HepG2 (cell line): ENCODE results near the gene MORC3. TPM values are rescaled to one million over a fixed set of nuclear protein-coding genes. Genes with fewer than 3 reads are reported as not detected.
A peak's percentile ranks its signal among the peaks of the same experiment; 100 is the strongest.

Experiments
- ARID4A ChIP-seq: sonication (generic); formaldehyde crosslinking; IDR thresholded peaks from 2 replicates; pipeline ENCODE4 v1.5.0; 2020; ENCODE audit warnings: mild to moderate bottlenecking, missing genetic modification reagents, borderline replicate concordance
- ATM ChIP-seq: fragments of 450-650 bp; IDR thresholded peaks from 2 replicates; pipeline ENCODE4 v1.7.1; 2017; ENCODE audit warnings: mild to moderate bottlenecking, borderline replicate concordance
- CREM ChIP-seq, 2 experiments: sonication (generic) in 1 of 2; formaldehyde crosslinking in 1 of 2; IDR thresholded peaks; 2 replicates each; pipeline versions ENCODE4 v1.4.0 to v1.6.1; 2016 to 2020; ENCODE audit warnings: antibody characterized with exemption in 1 of 2, mild to moderate bottlenecking in 1 of 2, missing genetic modification reagents in 1 of 2
- DRAP1 ChIP-seq: IDR thresholded peaks from 2 replicates; pipeline ENCODE4 v1.6.1; 2016; ENCODE audit warnings: missing genetic modification reagents, missing compliant biosample characterization
- GATAD1 ChIP-seq: IDR thresholded peaks from 2 replicates; pipeline ENCODE4 v1.6.1; 2016; ENCODE audit warnings: missing genetic modification reagents, missing compliant biosample characterization
- HCFC1 ChIP-seq: fragments of 150-350 bp; IDR thresholded peaks from 2 replicates; pipeline ENCODE4 v1.6.1; 2014; ENCODE audit warnings: low read depth, low read length
- HMG20A ChIP-seq: IDR thresholded peaks from 2 replicates; pipeline ENCODE4 v1.6.1; 2016; ENCODE audit warnings: borderline replicate concordance
- HOXA9 ChIP-seq: sonication (generic); formaldehyde crosslinking; IDR thresholded peaks from 2 replicates; pipeline ENCODE4 v1.8.1; 2022; ENCODE audit warnings: missing genetic modification reagents, mild to moderate bottlenecking, moderate library complexity, borderline replicate concordance
- MAX ChIP-seq: IDR thresholded peaks from 2 replicates; pipeline ENCODE4 v1.6.1; 2012; ENCODE audit warnings: inconsistent platforms
- PPARG ChIP-seq: conservative IDR thresholded peaks from 2 replicates; pipeline ENCODE4 v1.6.1; 2016; ENCODE audit warnings: missing biosample characterization, missing genetic modification reagents
- RAD51 ChIP-seq: fragments of 450-650 bp; IDR thresholded peaks from 2 replicates; pipeline ENCODE4 v1.6.1; 2016; ENCODE audit warnings: borderline replicate concordance
- TAF15 ChIP-seq: fragments of 200-400 bp; formaldehyde crosslinking; IDR thresholded peaks from one replicate; pipeline ENCODE4 v1.6.1; 2018; ENCODE audit warnings: mild to moderate bottlenecking, low read depth, low read length; ENCODE audit not compliant: poor library complexity, severe bottlenecking
- TGIF2 ChIP-seq: IDR thresholded peaks from 2 replicates; pipeline ENCODE4 v1.6.1; 2016; ENCODE audit warnings: control low read depth, missing compliant biosample characterization
- ZBTB38 ChIP-seq: sonication (generic); formaldehyde crosslinking; IDR thresholded peaks from 2 replicates; pipeline ENCODE4 v1.5.1; 2020; ENCODE audit warnings: mild to moderate bottlenecking, missing genetic modification reagents
- ZBTB46 ChIP-seq: sonication (generic); formaldehyde crosslinking; IDR thresholded peaks from 2 replicates; pipeline ENCODE4 v1.4.0; 2020; ENCODE audit warnings: mild to moderate bottlenecking, missing genetic modification reagents, borderline replicate concordance
- ZFX ChIP-seq: sonication (generic); formaldehyde crosslinking; IDR thresholded peaks from 2 replicates; pipeline ENCODE4 v1.4.0; 2020; ENCODE audit warnings: mild to moderate bottlenecking, low read depth, missing genetic modification reagents, moderate library complexity
- ZNF276 ChIP-seq: sonication (generic); formaldehyde crosslinking; IDR thresholded peaks from 2 replicates; pipeline ENCODE4 v1.4.0; 2020; ENCODE audit warnings: mild to moderate bottlenecking, low read depth, missing genetic modification reagents
- ZNF282 ChIP-seq: fragments of 450-650 bp; IDR thresholded peaks from 2 replicates; pipeline ENCODE4 v1.6.1; 2018; ENCODE audit not compliant: partially characterized antibody
- ZNF569 ChIP-seq: sonication (generic); formaldehyde crosslinking; IDR thresholded peaks from 2 replicates; pipeline ENCODE4 v1.5.0; 2020; ENCODE audit warnings: mild to moderate bottlenecking, missing genetic modification reagents, moderate library complexity, borderline replicate concordance
- ZNF580 ChIP-seq: IDR thresholded peaks from 2 replicates; pipeline ENCODE4 v1.6.1; 2016; ENCODE audit warnings: low read depth, borderline replicate concordance
- ZSCAN31 ChIP-seq: sonication (generic); formaldehyde crosslinking; IDR thresholded peaks from 2 replicates; pipeline ENCODE4 v1.5.0; 2020; ENCODE audit warnings: low read depth, mild to moderate bottlenecking, missing genetic modification reagents
- polyA plus RNA-seq, 8 experiments: library from polyadenylated mRNA; depleted of rRNA in 3 of 8; stranded (reverse) in 7 of 8; unstranded in 1 of 8; fragments of >200 nt; fragmentation: Illumina TruSeq in 4 of 8; extraction: Trizol in 4 of 8; gene quantifications; 2 replicates each; pipeline versions ENCODE4 v1.2.1 to v1.2.3, GENCODE V29; 2011 to 2016; ENCODE audit warnings: low read depth in 4 of 8, missing spikeins in 1 of 8, mixed read lengths in 1 of 8; ENCODE audit not compliant: insufficient read depth in 1 of 8
- total RNA-seq, 5 experiments: library from RNA; depleted of rRNA; stranded (reverse); fragments of >200 nt; fragmentation: Illumina TruSeq; extraction: Trizol; gene quantifications; 2 replicates each; pipeline ENCODE4 v1.2.3, GENCODE V29; 2016; ENCODE audit warnings: low read depth in 1 of 5

Gene MORC3
- total and polyA plus RNA-seq, 2 of the 13 experiments (the other 11 are each of a cell fraction or from before 2014, with no cell fraction given): 12.9 to 19.5 TPM

- TF ChIP-seq DRAP1 (CRISPR knock-in tag) (peak; percentile 78), ZNF282 (no peak), ZNF276 (no peak), ZSCAN31 (CRISPR knock-in tag) (peak; percentile 66), GATAD1 (CRISPR knock-in tag) (peak; percentile 72), RAD51 (no peak), ARID4A (CRISPR knock-in tag) (peak; percentile 41; the same call in 1 of the 2 replicates), ATM (no peak), TGIF2 (no peak), ZBTB46 (CRISPR knock-in tag) (no peak), CREM (IDR thresholded peaks at IDR 0.05) (no peak), CREM (CRISPR knock-in tag; IDR thresholded peaks at IDR 0.05) (no peak), MAX (peak; percentile 80), TAF15 (no peak), HOXA9 (CRISPR knock-in tag) (no peak), HCFC1 (peak; percentile 57), ZNF580 (CRISPR knock-in tag) (no peak), PPARG (CRISPR knock-in tag) (peak; percentile 16; the same call in 1 of the 2 replicates), ZNF569 (0 out of 2 replicates have a peak, but pooled peaks have one; percentile 63), ZFX (CRISPR knock-in tag) (peak; percentile 78), HMG20A (CRISPR knock-in tag) (no peak), ZBTB38 (0 out of 2 replicates have a peak, but pooled peaks have one; percentile 40)
Measured at GRCh38 chr21:36319767-36320420, at the start of gene MORC3 (continued).
